Activated effector memory CD4-positive, alpha-beta T cell treated with anti-CD3 and anti-CD28 coated beads, Interleukin-2, amount 50 U/mL, for 16 hours (primary cell): ENCODE data around the gene CKLF.
A peak's percentile ranks its signal among the peaks of the same experiment; 100 is the strongest.
"Not testable (repeated sequence)": the region's sequence is repeated elsewhere in the genome, so short reads cannot be mapped to it uniquely, and the experiment has no call there.

Experiments
- DNase-seq: peaks from one replicate; pipeline ENCODE4 v3.0.0-alpha.2; 2020

The CKLF gene

DNA sequence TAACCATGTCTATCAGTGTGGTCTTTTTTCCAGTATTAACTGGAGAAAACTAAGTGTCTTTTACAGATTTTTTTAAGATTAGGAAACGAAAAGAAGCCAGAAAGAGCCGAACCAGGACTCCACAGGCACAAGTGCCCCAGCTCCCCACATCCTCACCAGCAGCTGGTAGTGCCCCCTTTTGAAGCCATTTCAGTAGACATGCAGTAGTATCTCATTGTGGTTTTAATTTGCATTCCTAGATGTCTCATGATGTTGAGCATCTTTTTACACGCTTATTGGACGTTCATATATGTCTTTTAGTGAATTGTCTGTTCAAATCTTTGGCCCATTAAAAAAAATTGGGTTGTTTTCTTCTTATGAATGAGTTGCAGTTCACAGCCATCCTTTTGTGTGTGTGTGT is 47.4 kb downstream of the CKLF start:
- no peak for DNase-seq

DNA sequence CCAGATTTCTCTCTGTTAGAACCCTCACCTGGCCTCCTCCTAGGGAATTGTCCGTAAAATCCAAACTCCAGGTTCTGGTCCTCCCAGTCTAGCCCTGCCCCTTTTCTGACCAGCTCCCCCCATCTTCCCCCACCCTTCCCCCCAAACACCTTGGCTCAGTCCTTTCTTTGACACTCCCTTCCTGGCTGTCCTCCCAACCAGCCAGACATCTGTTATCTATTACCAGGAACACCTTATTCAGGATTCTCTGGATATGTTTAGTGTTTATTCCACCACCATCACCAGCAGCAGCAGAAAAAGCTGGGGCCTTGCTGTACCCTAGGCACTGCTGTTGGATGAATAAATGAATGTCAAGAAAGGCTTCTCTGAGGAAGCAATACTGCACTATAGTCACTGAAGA is 48.1 kb downstream of the CKLF start:
- DNase-seq, result no peak

DNA sequence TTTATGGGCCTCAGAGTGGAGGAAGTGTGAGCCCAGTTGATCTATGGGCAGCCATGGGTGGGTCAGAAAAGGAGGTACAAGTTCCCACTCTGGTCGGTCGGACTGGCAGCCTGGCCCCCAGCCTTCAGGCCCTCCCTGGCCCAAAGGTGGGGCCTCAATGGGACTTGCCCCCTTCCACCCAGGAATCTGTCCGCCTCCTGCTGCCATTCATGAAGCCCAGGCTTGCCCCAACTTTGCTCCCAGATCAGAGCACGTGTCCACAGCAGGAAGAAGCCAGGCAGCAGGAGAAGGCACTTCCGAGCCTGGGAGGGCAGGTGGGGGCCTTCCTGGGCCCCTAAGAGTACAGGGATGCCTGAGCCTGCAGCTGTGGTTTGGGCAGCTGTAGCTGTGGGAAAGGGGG is 49.1 kb downstream of the CKLF start:
- DNase-seq, result no peak

DNA sequence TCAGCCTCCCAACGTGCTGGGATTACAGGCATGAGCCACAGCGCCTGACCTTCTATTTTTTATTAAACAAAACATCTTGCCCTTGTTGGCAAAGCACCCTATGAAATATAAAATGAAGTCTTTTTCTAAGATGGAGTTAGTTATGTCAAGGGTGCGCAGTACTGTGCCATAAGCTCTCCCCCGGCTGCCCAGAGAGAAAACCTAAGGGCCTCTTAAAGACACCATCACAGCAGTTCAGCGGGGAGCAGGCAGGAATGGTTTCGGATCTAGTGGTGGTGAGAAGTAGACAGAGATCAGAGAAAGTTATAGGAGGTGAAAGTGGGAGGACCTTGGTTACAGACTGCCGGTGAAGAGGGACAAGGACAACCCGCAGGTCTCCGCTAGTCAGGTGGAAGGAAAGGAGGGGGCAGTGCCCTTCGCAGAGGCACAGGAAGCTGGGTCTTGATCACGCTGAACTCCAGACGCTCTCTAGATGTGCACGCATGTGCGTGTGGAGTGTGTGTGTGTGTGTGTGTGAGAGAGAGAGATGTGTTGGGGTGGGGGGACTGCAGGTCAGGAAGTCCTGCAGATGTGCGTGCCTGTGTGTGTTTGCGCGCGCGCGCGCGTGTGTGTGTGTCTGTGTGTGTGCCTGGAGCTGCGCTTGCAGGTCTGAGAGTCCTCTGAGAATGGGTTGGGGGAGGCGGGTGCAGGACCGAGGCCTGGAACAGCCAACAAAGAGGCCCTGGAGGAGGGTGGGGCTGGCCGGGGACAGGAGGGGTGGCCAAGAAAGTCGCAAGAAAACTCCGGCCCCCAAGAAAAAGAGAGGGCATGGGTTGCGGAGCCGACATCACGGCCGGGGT is 51.4 kb downstream of the CKLF start:
- peak; percentile 89 for DNase-seq

DNA sequence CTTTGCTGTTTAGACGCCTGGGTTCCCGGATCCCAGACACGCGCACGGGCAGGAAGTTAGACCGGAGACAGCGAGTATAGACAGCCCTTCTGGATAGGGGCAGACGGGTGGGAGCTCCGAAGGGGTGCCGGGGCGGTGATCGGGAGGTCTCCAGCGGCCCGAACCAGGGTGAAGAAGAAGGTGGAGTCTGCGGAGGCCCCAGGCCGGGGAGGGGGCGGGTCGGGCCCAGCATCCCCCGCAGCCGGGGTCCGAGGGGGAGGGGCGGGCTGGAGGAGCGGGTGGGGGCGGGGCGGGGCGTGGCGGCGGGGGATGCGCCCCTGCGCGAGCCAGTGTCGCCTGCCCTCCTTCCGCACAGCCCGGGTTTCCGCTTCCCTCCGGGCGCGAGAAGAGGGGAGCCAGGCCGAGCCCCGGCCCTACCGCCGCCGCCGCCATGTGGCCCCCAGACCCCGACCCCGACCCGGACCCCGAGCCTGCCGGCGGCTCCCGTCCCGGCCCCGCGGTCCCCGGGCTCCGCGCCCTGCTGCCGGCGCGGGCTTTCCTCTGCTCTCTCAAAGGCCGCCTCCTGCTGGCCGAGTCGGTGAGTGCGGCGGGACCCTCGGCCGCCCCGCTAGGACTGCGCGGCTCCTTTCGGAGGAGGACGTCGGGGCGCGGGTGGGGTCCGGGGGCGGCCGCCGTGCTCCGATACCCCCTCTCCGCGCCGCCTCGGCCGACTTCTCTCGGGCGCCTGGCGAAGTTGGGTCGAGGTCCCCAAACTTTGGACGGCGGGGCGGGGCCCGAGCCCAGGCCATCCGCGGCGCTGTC is 52.2 kb downstream of the CKLF start, which contains the start of gene CMTM3:
CMTM3 (plus strand) TSS at position 329 of the 801 bp plus-strand sequence; CDS start at position 431, 102 bp downstream.
- peak; percentile 91 for DNase-seq

DNA sequence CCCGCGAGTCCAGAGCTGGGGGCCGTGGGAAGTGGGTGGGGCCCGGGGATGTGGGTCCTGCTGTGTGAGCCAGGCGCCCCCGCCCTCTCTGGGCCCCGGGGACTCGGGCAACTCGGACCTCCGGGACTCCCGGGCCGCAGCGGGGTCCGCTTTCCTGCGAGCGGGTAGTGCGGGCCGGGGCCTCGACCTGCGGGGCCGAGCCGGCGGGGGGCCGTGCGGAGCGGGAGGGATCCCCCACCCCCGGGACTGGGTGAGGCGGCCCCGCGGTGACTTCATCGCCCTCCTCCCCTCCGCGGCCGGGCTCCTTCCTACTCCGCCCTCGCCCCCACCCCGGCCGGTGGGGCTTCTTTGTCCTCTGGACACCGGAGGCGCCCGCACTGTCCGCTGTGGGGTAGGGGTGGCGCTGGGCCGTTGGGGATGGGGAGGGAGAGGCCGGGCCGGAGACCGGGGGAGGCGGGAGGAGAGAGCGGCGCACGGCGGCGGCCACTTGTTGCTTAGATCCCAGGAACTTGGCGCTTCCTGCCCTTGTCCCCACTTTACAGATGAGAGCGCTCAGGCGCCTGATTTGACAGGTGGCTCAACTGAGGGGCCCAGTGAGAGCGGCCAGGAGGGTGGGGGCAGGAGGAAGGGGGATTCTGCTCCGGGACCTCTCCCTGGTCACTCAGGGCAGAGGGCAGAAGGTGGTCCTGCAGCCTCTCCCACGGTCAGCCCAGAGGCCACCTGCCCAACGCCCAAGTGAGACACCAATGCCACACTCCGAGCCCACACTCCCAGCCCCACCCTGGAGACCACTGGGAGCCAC is 53.0 kb downstream of the CKLF start:
- DNase-seq, result peak; percentile 78

DNA sequence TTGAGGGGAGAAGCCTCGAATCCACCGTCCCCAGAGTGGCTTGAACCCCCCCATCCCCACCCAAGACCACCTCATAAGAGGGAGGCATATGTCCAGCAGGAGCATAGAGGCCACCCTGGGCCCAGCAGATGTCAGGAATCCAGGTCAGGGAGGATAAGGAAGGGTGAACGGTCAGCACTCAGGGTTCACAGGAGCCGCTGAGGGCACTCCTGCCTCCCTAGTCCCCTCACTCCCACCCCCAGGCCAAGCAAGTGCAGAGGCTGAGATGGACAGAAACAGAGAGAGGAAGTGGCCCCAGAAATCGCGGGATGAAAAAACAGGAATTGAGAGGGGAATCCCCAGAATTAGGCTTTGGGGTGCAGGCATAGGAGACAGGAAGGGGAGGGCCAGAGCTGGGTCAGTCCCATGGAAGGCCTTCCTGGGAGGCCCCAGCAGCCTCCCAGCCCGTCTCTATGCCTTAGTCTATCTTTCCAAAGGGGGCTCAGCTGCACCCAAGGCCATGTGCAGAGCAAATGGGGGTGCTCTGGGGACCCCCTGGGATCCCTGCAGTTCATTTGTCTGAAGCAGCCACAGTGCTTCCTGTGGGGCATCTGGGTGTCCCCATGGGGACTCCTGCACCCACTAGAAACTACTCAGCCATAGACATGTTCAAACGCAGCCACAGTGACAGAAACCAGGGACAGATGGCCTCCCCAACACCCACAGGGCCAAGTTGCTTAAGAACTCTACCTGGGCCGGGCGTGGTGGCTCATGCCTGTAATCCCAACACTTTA is 53.8 kb downstream of the CKLF start:
- DNase-seq, result no peak

DNA sequence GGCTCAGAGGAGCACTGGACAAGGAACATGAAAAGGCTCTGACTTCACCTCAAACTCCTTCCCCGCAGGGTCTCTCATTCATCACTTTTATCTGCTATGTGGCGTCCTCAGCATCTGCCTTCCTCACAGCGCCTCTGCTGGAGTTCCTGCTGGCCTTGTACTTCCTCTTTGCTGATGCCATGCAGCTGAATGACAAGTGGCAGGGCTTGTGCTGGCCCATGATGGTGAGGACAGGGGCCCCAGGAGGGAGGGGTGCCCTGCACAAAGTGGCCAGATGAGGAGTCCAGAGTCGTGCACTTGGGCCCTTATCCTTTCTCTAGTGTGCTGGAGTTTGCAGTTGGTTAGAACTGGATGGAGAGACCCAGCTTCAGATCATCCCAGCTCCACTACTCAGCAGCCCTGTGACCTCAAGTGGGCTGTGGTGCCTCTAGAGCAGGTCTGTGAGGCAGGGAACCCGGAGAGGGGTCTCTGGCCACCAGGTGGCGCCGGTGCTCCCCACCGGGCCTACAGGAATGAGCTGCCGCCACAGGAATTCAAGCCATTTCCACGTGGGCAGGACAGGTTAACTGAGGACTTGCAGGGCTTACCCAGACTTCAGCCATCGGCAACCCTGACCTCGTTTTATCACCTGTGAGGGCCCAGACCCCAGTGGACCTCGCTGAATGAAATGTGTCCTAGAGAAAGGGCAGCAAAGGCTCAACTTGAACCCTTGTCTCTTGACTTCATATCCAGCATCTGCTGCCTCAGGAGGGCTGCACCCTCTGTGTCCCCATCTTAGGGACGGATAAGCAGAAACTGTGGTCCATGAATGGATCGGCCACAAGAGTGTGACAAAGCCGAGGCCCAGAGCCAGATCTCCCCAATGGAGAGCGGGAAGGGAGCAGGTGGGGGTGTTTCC is 56.1 kb downstream of the CKLF start:
- DNase-seq, result peak; percentile 93

DNA sequence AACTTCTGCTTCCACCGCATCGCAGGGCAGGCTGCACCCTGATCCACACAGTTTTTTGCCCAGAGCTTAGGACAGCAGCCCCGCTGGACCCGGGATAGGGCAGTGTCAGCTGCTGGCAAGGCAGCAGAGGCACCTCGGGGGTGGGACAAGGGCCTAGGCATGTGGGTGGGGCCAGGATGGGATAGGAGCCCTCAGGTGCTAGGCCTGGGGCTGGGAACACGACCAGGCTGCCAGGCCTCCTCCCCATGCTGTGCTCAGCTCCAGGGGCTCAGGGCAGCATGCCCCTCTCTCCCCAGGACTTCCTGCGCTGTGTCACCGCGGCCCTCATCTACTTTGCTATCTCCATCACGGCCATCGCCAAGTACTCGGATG is 56.7 kb downstream of the CKLF start:
- DNase-seq, result no peak

DNA sequence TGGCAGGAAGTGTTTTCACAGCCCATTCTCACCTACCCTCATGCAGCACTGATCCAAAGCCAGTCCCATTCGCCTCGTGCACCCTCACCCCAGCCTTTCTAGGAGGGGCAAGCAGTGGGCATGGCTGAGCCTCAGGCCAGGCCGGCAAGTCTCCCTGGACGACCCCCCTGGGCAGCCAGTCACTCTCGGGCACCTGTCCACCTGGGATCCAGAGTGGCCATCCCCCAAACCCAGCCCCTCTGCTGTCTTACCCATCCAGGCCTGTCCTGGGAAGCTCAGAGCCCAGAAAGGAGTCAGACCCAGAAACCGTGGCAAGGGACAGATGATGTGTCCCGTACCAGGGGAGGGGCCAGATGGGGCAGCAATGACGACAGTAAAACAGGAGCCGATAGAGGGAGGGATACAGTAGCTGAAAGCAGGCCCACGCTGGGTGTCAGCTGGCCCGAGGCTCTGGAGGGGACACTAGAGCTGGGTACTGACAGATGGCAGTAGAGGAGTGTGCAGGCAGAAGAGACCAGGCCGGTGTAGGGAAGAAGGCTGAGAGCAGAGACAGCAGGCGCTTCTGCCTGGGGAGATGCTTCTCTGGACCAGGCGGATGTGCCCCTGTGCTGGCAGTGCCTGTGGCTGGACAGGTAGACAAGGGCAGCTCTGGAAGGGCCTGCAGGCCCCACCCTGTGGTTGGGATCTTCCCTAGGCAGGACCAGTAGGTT is 57.9 kb downstream of the CKLF start:
- no peak for DNase-seq

DNA sequence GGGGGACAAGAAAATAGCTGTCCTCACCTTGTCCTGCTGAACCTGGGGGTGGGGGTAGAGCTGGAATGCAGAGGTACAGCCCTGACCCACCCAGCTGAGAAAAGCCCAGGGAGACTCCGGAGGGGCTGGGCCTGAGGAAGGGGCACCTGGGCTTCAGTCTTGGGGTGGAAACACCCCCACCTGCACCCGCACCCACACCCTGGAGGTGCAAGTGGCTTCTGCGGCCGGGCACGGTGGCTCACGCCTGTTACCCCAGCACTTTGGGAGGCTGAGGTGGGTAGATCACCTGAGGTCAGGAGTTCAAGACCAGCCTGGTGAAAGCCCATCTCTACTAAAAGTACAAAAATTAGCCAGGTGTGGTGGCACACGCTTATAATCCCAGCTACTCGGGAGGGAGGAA is 59.5 kb downstream of the CKLF start:
- not testable (repeated sequence) for DNase-seq

DNA sequence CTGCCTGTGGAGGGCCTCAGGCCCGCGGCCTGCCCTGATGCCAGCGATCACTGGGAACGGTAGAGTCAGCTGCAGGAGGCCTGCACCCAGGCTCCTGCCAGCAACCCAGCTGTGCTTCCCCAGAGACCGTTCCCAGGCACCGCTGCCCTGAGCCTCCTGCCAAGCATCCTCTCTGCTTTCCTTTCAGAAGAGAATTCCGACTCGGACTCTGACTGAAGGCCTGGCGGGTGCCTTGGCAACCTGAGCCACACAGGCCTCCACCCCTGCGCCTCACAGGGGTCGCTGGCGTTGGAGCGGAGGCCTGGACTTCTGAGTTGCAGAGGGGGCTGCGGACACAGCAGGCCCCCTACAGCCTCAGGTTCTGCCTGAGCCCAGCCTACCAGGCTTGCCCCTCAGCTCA is 60.0 kb downstream of the CKLF start:
- no peak for DNase-seq

DNA sequence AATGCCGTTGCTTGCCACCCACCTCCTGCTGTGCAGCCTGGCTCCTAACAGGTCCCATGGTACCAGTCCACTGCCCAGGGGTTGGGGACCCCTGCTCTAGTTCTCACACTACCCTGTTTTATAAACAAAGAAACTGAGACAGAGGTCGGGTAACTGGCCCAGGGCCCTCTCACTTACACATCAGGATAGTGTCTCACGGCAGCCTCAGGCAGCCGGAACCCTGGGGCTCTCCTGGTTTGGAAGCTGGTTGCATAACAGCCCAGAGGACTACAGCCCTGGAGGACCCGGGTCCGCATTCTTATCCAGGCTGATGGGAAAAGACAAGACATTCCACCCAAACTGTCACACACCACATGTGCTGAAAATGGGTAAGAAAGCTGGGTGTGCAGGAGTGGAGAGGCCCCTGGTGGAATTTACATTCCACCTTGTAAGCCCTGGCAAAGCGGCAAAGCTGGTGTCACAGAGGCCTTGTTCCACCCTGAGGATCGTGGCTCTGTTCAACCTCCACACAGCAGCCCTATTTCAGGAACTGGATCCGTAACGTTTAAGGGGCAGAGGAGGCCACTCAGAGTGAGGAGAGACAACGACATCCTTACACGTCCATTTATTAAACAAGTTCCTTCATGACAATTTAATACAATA is 61.9 kb downstream of the CKLF start:
- DNase-seq, result no peak
